Smooth muscle cell (in vitro differentiated cells): Measurements from ENCODE around the gene TIMELESS. TPM values are rescaled to one million over a fixed set of nuclear protein-coding genes. Genes with fewer than 3 reads are reported as not detected.
"Not testable (repeated sequence)": the region's sequence is repeated elsewhere in the genome, so short reads cannot be mapped to it uniquely, and the experiment has no call there.

Source experiments
- DNase-seq: peaks from one replicate; lab custom pipeline; 2025; ENCODE audit not compliant: unreplicated experiment; lab: John Stamatoyannopoulos, UW
- H2AFZ ChIP-seq: fragments of 200-600 bp; sonication (generic); 2 replicates; pipeline ENCODE4 v1.6.0; 2016; ENCODE audit warnings: antibody characterized with exemption, low read depth, mild to moderate bottlenecking
- H3F3A ChIP-seq: fragments of 200-600 bp; sonication (generic); 2 replicates; pipeline ENCODE4 v1.6.0; 2017; ENCODE audit warnings: antibody characterized with exemption, low read depth
- H3K27ac ChIP-seq: fragments of 200-600 bp; sonication (generic); 2 replicates; pipeline ENCODE4 v1.5.1; 2016; ENCODE audit warnings: low read depth, mild to moderate bottlenecking
- H3K27me3 ChIP-seq: fragments of 200-600 bp; sonication (generic); 2 replicates; pipeline ENCODE4 v1.6.1; 2016; ENCODE audit warnings: low read depth, mild to moderate bottlenecking
- H3K36me3 ChIP-seq: fragments of 200-600 bp; sonication (generic); 2 replicates; pipeline ENCODE4 v1.5.1; 2016; ENCODE audit warnings: low read depth
- H3K4me1 ChIP-seq: fragments of 200-600 bp; sonication (generic); 2 replicates; pipeline ENCODE4 v1.5.1; 2016; ENCODE audit warnings: low read depth
- H3K4me2 ChIP-seq: fragments of 200-600 bp; sonication (generic); 2 replicates; pipeline ENCODE4 v1.6.0; 2016; ENCODE audit warnings: mild to moderate bottlenecking
- H3K4me3 ChIP-seq: fragments of 200-600 bp; sonication (generic); 2 replicates; pipeline ENCODE4 v1.5.1; 2016; ENCODE audit warnings: mild to moderate bottlenecking
- H3K79me2 ChIP-seq: fragments of 200-600 bp; sonication (generic); 2 replicates; pipeline ENCODE4 v1.6.0; 2016; ENCODE audit warnings: low read depth, mild to moderate bottlenecking
- H3K9ac ChIP-seq: fragments of 200-600 bp; sonication (generic); 2 replicates; pipeline ENCODE4 v1.6.0; 2016; ENCODE audit warnings: low read depth
- H3K9me3 ChIP-seq: fragments of 200-600 bp; sonication (generic); replicated peaks from 2 replicates; pipeline ENCODE4 v1.5.1; 2016; ENCODE audit warnings: low read depth
- H4K20me1 ChIP-seq: fragments of 200-600 bp; sonication (generic); 2 replicates; pipeline ENCODE4 v1.6.0; 2016; ENCODE audit warnings: low read depth
- CTCF ChIP-seq: fragments of 200-600 bp; sonication (generic); IDR thresholded peaks from 2 replicates; pipeline ENCODE4 v1.5.1; 2017; ENCODE audit warnings: borderline replicate concordance, mild to moderate bottlenecking, antibody characterized with exemption; ENCODE audit not compliant: insufficient read depth, poor library complexity, severe bottlenecking
- WGBS: methylation state at CpG from one replicate; pipeline ENCODE4 v1.1.7; 2016; ENCODE audit warnings: low lambda C conversion rate; 5-methylcytosine and 5-hydroxymethylcytosine counted together
- polyA plus RNA-seq: library from polyadenylated mRNA; unstranded; fragments of >200 nt; fragmentation: Nextera tagmentation; extraction: Ambion mirVana; gene quantifications from 2 replicates; pipeline ENCODE4 v1.2.1, GENCODE V29; 2016
- total RNA-seq: library from RNA; depleted of rRNA; stranded (reverse); fragments of >200 nt; gene quantifications from 2 replicates; pipeline ENCODE4 v1.2.3, GENCODE V29; 2014

TIMELESS gene
- total and polyA plus RNA-seq, 2 experiments from 2014 or later, result 6.3 to 9.9 TPM

- not testable (repeated sequence) for H2AFZ ChIP-seq, DNase-seq, H3K9ac ChIP-seq, H3K9me3 ChIP-seq, H4K20me1 ChIP-seq, H3K27ac ChIP-seq, H3K4me2 ChIP-seq, H3F3A ChIP-seq, H3K4me3 ChIP-seq, H3K4me1 ChIP-seq, H3K79me2 ChIP-seq, H3K36me3 ChIP-seq
- WGBS, result 93% methylated on average over 28 of the region's 31 CpGs
- peaks cover 32% of the 10 kb centered on the region for H3K27me3 ChIP-seq
These were observed 44.3 kb upstream of the TIMELESS start for GRCh38 chr12:56493409-56494105.

- Histone ChIP-seq H3K27me3 (peaks cover 64% of the 10 kb centered on the region), H3K9ac (no peak overlapping the region), H3K4me2 (no peak overlapping the region), H3K4me3 (no peak overlapping the region), H4K20me1 (no peaks in the 10 kb centered on the region), H2AFZ (no peak overlapping the region), H3K27ac (no peak overlapping the region), H3K36me3 (no peaks in the 10 kb centered on the region), H3K79me2 (no peaks in the 10 kb centered on the region), H3K4me1 (no peaks in the 10 kb centered on the region), H3F3A (no peaks in the 10 kb centered on the region), H3K9me3 (no peaks in the 10 kb centered on the region)
- DNase-seq, result no peak
- no peak for TF ChIP-seq CTCF
These were observed 41.1 kb upstream of the TIMELESS start for GRCh38 chr12:56490360-56490759.

GRCh38 chr12:56488041-56488955 lies 39.1 kb upstream of the TIMELESS start, which contains the start of gene GLS2:
Gene GLS2 (minus strand): TSS chr12:56488161. CDS start chr12:56488118, 43 bp downstream.
- H3K27me3 ChIP-seq, result peaks cover 65% of the 10 kb centered on the region
- 32% methylated on average over 56 of the region's 59 CpGs for WGBS
- no peaks in the 10 kb centered on the region for H3K36me3 ChIP-seq

More at GRCh38 chr12:56488041-56488955, 39.1 kb upstream of the TIMELESS start, which contains the start of gene GLS2:
- H3K4me1 ChIP-seq, result no peaks in the 10 kb centered on the region
- H4K20me1 ChIP-seq, result no peaks in the 10 kb centered on the region
- no peaks in the 10 kb centered on the region for H3F3A ChIP-seq
- H3K4me2 ChIP-seq, result peak within 1 kb of the TSS; percentile 82
- no peak for TF ChIP-seq CTCF
- H3K9me3 ChIP-seq, result no peaks in the 10 kb centered on the region
- H3K79me2 ChIP-seq, result no peaks in the 10 kb centered on the region
- H2AFZ ChIP-seq, result peak within 1 kb of the TSS; percentile 7
- no peak within 1 kb of the TSS for H3K27ac ChIP-seq
- H3K4me3 ChIP-seq, result peak within 1 kb of the TSS; percentile 52
- H3K9ac ChIP-seq, result no peak within 1 kb of the TSS
- no peak for DNase-seq
